Neuronal stem cell (in vitro differentiated cells): ENCODE results near the gene CTSK.
A peak's percentile ranks its signal among the peaks of the same experiment; 100 is the strongest.
"Not testable (repeated sequence)": the region's sequence is repeated elsewhere in the genome, so short reads cannot be mapped to it uniquely, and the experiment has no call there.

Source experiments
- DNase-seq: peaks from one replicate; pipeline ENCODE4 v3.0.0-alpha.2; 2013; ENCODE audit warnings: low spot score
- H2AFZ ChIP-seq: one replicate; pipeline ENCODE4 v1.6.1; 2013; ENCODE audit warnings: mild to moderate bottlenecking, low read length, inconsistent platforms
- H2AK5ac ChIP-seq: 2 replicates; pipeline ENCODE4 v1.6.1; 2013; ENCODE audit warnings: low read depth, mild to moderate bottlenecking, inconsistent platforms, low read length, moderate library complexity, mixed read lengths
- H2BK120ac ChIP-seq: 2 replicates; pipeline ENCODE4 v1.6.1; 2013; ENCODE audit warnings: low read depth, mild to moderate bottlenecking, inconsistent platforms, low read length, moderate library complexity, mixed read lengths
- H2BK12ac ChIP-seq: one replicate; pipeline ENCODE4 v1.6.1; 2013; ENCODE audit warnings: low read length, inconsistent platforms
- H2BK15ac ChIP-seq: 2 replicates; pipeline ENCODE4 v1.6.1; 2013; ENCODE audit warnings: mild to moderate bottlenecking, low read length, inconsistent platforms, mixed read lengths
- H2BK5ac ChIP-seq: one replicate; pipeline ENCODE4 v1.6.1; 2013; ENCODE audit warnings: inconsistent platforms, mild to moderate bottlenecking, low read length, moderate library complexity
- H3K14ac ChIP-seq: one replicate; pipeline ENCODE4 v1.6.1; 2013; ENCODE audit warnings: low read length, inconsistent platforms
- H3K18ac ChIP-seq: 2 replicates; pipeline ENCODE4 v1.6.1; 2013; ENCODE audit warnings: low read length, inconsistent platforms
- H3K23ac ChIP-seq: 2 replicates; pipeline ENCODE4 v1.6.1; 2013; ENCODE audit warnings: low read depth, mild to moderate bottlenecking, mixed read lengths, low read length, inconsistent platforms; ENCODE audit not compliant: poor library complexity
- H3K27ac ChIP-seq: replicated peaks from 3 replicates; pipeline ENCODE4 v1.5.1; 2013; ENCODE audit warnings: low read length, inconsistent platforms
- H3K27me3 ChIP-seq, 3 experiments: 2 replicates each; pipeline ENCODE4 v1.6.1; 2013; ENCODE audit warnings: low read length in 3 of 3, mild to moderate bottlenecking in 2 of 3, inconsistent platforms in 1 of 3, low read depth in 1 of 3, mixed read lengths in 1 of 3, moderate library complexity in 1 of 3; ENCODE audit not compliant: control insufficient read depth in 3 of 3, insufficient read depth in 3 of 3
- H3K36me3 ChIP-seq, 2 donors: replicated peaks in 1 of 2; 2 replicates each; pipeline ENCODE4 v1.6.1; 2013; ENCODE audit warnings: low read length in 2 of 2; ENCODE audit not compliant: control insufficient read depth in 2 of 2, insufficient read depth in 2 of 2
- H3K4ac ChIP-seq: 2 replicates; pipeline ENCODE4 v1.6.1; 2013; ENCODE audit warnings: inconsistent platforms, mild to moderate bottlenecking, low read length, moderate library complexity
- H3K4me1 ChIP-seq, 2 donors: 1 replicate in 1 of 2; 2 replicates in 1 of 2; pipeline ENCODE4 v1.6.1; 2013; ENCODE audit warnings: low read length in 2 of 2, low read depth in 1 of 2; ENCODE audit not compliant: control insufficient read depth in 2 of 2, insufficient read depth in 1 of 2
- H3K4me2 ChIP-seq: one replicate; pipeline ENCODE4 v1.6.1; 2013; ENCODE audit warnings: mild to moderate bottlenecking, low read length, inconsistent platforms; ENCODE audit not compliant: insufficient read depth, poor library complexity, severe bottlenecking
- H3K4me3 ChIP-seq, 2 donors: 2 replicates each; pipeline ENCODE4 v1.5.1; 2013; ENCODE audit warnings: low read length in 2 of 2, mild to moderate bottlenecking in 2 of 2, inconsistent platforms in 1 of 2, moderate library complexity in 1 of 2
- H3K79me1 ChIP-seq: one replicate; pipeline ENCODE4 v1.6.1; 2013; ENCODE audit warnings: low read depth, mild to moderate bottlenecking, inconsistent platforms, low read length, moderate library complexity
- H3K9ac ChIP-seq: one replicate; pipeline ENCODE4 v1.6.1; 2013; ENCODE audit warnings: mild to moderate bottlenecking, low read depth, low read length, inconsistent platforms; ENCODE audit not compliant: poor library complexity
- H3K9me3 ChIP-seq, 2 donors: replicated peaks in 1 of 2; 2 replicates each; pipeline versions ENCODE3 to v1.6.1; 2013; ENCODE audit warnings: low read length in 2 of 2, mild to moderate bottlenecking in 2 of 2, inconsistent platforms in 1 of 2, low read depth in 1 of 2, mixed read lengths in 1 of 2, moderate library complexity in 1 of 2; ENCODE audit not compliant: control insufficient read depth in 2 of 2, insufficient read depth in 1 of 2
- H4K8ac ChIP-seq: one replicate; pipeline ENCODE4 v1.6.1; 2013; ENCODE audit warnings: low read depth, mild to moderate bottlenecking, inconsistent platforms, low read length, moderate library complexity
- H4K91ac ChIP-seq: one replicate; pipeline ENCODE4 v1.6.1; 2013; ENCODE audit warnings: low read length, low read depth, mild to moderate bottlenecking, inconsistent platforms; ENCODE audit not compliant: poor library complexity
- WGBS, 2 donors: extraction: QIAGEN DNeasy Blood & Tissue Kit; methylation state at CpG; one replicate each; pipeline ENCODE4 v1.1.7; 2013; ENCODE audit warnings: missing lambda C conversion rate in 2 of 2, mixed read lengths in 1 of 2; ENCODE audit not compliant: insufficient read length in 2 of 2, insufficient replicate concordance in 1 of 2; ENCODE audit errors: extremely low coverage in 2 of 2; 5-methylcytosine and 5-hydroxymethylcytosine counted together

CTSK gene

DNA sequence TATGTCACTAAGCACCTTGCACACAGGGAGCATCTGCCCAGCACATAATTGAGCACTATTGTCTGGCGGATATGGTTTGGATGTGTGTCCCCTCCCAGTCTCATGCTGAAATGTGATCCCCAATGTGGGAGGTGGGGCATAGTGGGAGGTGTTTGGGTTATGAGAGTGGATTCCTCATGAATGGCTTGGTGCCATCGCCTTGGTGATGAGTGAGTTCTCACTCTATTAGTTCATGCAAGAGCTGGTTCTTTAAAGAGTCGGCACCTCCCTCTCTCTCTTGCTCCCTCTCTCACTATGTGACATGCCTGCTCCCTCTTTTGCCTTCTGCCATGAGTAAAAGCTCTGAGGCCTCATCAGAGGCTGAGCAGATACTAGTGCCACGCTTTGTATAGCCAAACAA lies 9.5 kb downstream of the CTSK start:
- Histone ChIP-seq H3K23ac (no peak overlapping the region), H3K14ac (no peak overlapping the region), H3K9me3 (no peaks in the 10 kb centered on the region), H3K27ac (no peak overlapping the region), H2BK120ac (no peak overlapping the region), H3K36me3 (peaks cover 0 to 3% of the 10 kb centered on the region in 2 donors), H2AFZ (peak overlapping the region; percentile 62), H2AK5ac (no peak overlapping the region), H3K4me2 (no peak overlapping the region), H3K27me3 (no peaks in the 10 kb centered on the region), H4K8ac (no peak overlapping the region), H2BK15ac (no peak overlapping the region), H2BK5ac (no peak overlapping the region), H2BK12ac (no peak overlapping the region), H4K91ac (no peak overlapping the region), H3K9ac (no peak overlapping the region), H3K4ac (no peak overlapping the region), H3K18ac (no peak overlapping the region), H3K4me3 (no peak overlapping the region), H3K79me1 (no peaks in the 10 kb centered on the region), H3K4me1 (peaks cover 10 to 16% of the 10 kb centered on the region in 2 donors)
- no peak for DNase-seq
- WGBS, 2 donors = no CpG with 5 or more reads among the region's 4 CpGs

GRCh38 chr1:150796374-150796773 lies 11.7 kb downstream of the CTSK start:
- peaks cover 10 to 16% of the 10 kb centered on the region in 2 donors for H3K4me1 ChIP-seq
- no peak overlapping the region for H3K14ac ChIP-seq
- H3K23ac ChIP-seq = no peak overlapping the region
- no peak overlapping the region for H2BK12ac ChIP-seq
- no peaks in the 10 kb centered on the region for H3K27me3 ChIP-seq
- H4K8ac ChIP-seq = no peak overlapping the region
- no peak overlapping the region for H3K4me2 ChIP-seq
- H2AFZ ChIP-seq = no peak overlapping the region
- WGBS, 2 donors = no CpG with 5 or more reads among the region's 3 CpGs
- H3K79me1 ChIP-seq = no peaks in the 10 kb centered on the region
- H4K91ac ChIP-seq = no peak overlapping the region
- no peak overlapping the region for H3K4me3 ChIP-seq
- no peak overlapping the region for H3K18ac ChIP-seq
- peaks cover 0 to 3% of the 10 kb centered on the region in 2 donors for H3K36me3 ChIP-seq
- no peak overlapping the region for H3K9ac ChIP-seq
- DNase-seq = no peak
- H2BK5ac ChIP-seq = no peak overlapping the region
- H3K4ac ChIP-seq = no peak overlapping the region
- no peak overlapping the region for H2AK5ac ChIP-seq
- no peaks in the 10 kb centered on the region for H3K9me3 ChIP-seq
- H2BK120ac ChIP-seq = no peak overlapping the region
- no peak overlapping the region for H2BK15ac ChIP-seq
- H3K27ac ChIP-seq = no peak overlapping the region

- H2BK5ac ChIP-seq, H3K23ac ChIP-seq, H3K18ac ChIP-seq, H3K4me1 ChIP-seq, H3K4me2 ChIP-seq, H3K4me3 ChIP-seq, H2BK15ac ChIP-seq, H4K91ac ChIP-seq, H2BK12ac ChIP-seq, H2AK5ac ChIP-seq, H3K9ac ChIP-seq, H3K36me3 ChIP-seq, H2BK120ac ChIP-seq, DNase-seq, H4K8ac ChIP-seq, H3K27ac ChIP-seq, H3K9me3 ChIP-seq, H2AFZ ChIP-seq, H3K4ac ChIP-seq, H3K79me1 ChIP-seq, H3K14ac ChIP-seq, H3K27me3 ChIP-seq: not testable (repeated sequence)
- no CpG with 5 or more reads among the region's 3 CpGs for WGBS, 2 donors
Measured at GRCh38 chr1:150793778-150794177, 14.3 kb downstream of the CTSK start.

GRCh38 chr1:150793221-150793620 lies 14.8 kb downstream of the CTSK start:
- Histone ChIP-seq H3K4me2 (no peak overlapping the region), H3K14ac (no peak overlapping the region), H3K4me3 (no peak overlapping the region), H4K91ac (no peak overlapping the region), H2BK12ac (no peak overlapping the region), H3K9me3 (no peaks in the 10 kb centered on the region), H2AK5ac (no peak overlapping the region), H4K8ac (no peak overlapping the region), H2BK15ac (no peak overlapping the region), H3K18ac (no peak overlapping the region), H3K23ac (no peak overlapping the region), H2AFZ (no peak overlapping the region), H3K36me3 (peaks cover 0 to 3% of the 10 kb centered on the region in 2 donors), H3K4ac (no peak overlapping the region), H2BK120ac (no peak overlapping the region), H3K27ac (no peak overlapping the region), H3K27me3 (no peaks in the 10 kb centered on the region), H3K79me1 (no peaks in the 10 kb centered on the region), H2BK5ac (no peak overlapping the region), H3K4me1 (peaks cover 1 to 2% of the 10 kb centered on the region in 2 donors), H3K9ac (no peak overlapping the region)
- no CpG with 5 or more reads among the region's 1 CpG for whole genome bisulfite sequencing, 2 donors
- DNase-seq = no peak
